Stimulated activated CD4-positive, alpha-beta T cell treated with anti-CD3 and anti-CD28 coated beads, TNF-alpha, amount 100 ng/mL, for 48 hours (primary cell): ENCODE data around the gene PTPRM.

Experiments
- DNase-seq, 3 donors: peaks; one replicate each; pipeline ENCODE4 v3.0.0-alpha.2; 2020; ENCODE audit warnings: low read depth in 3 of 3

PTPRM gene

GRCh38 chr18:7898181-7898580, 331.1 kb downstream of the PTPRM start:
- DNase-seq: no peak

GRCh38 chr18:7899078-7899477, 332.0 kb downstream of the PTPRM start:
- no peak for DNase-seq

- DNase-seq: no peak
Observed at GRCh38 chr18:7900091-7900490, 333.0 kb downstream of the PTPRM start.

GRCh38 chr18:7901657-7902056, 334.5 kb downstream of the PTPRM start:
- DNase-seq: no peak

GRCh38 chr18:7902399-7902839, 335.3 kb downstream of the PTPRM start:
- no peak for DNase-seq

- no peak for DNase-seq
Observed at GRCh38 chr18:7904529-7904928, 337.4 kb downstream of the PTPRM start.

GRCh38 chr18:7908681-7909299, 341.7 kb downstream of the PTPRM start:
- DNase-seq: no peak

- DNase-seq: no peak
Observed at GRCh38 chr18:7914834-7915670, 347.9 kb downstream of the PTPRM start.

- no peak for DNase-seq
Observed at GRCh38 chr18:7918701-7919100, 351.6 kb downstream of the PTPRM start.

GRCh38 chr18:7919565-7919964, 352.4 kb downstream of the PTPRM start:
- no peak for DNase-seq

GRCh38 chr18:7921938-7922587, 354.9 kb downstream of the PTPRM start:
- no peak for DNase-seq

GRCh38 chr18:7923105-7923504, 356.0 kb downstream of the PTPRM start:
- no peak for DNase-seq

- DNase-seq: no peak
Observed at GRCh38 chr18:7924616-7925015, 357.5 kb downstream of the PTPRM start.

GRCh38 chr18:7926526-7926925, 359.4 kb downstream of the PTPRM start:
- DNase-seq: no peak

- DNase-seq: no peak
Observed at GRCh38 chr18:7927119-7927518, 360.0 kb downstream of the PTPRM start.

GRCh38 chr18:7931763-7932162, 364.6 kb downstream of the PTPRM start:
- no peak for DNase-seq

GRCh38 chr18:7937268-7937667, 370.2 kb downstream of the PTPRM start:
- DNase-seq: no peak

GRCh38 chr18:7939521-7939920, 372.4 kb downstream of the PTPRM start:
- DNase-seq: no peak

GRCh38 chr18:7940379-7940778, 373.3 kb downstream of the PTPRM start:
- no peak for DNase-seq

GRCh38 chr18:7940971-7941370, 373.9 kb downstream of the PTPRM start:
- DNase-seq: no peak

- no peak for DNase-seq
Observed at GRCh38 chr18:7941533-7941932, 374.4 kb downstream of the PTPRM start.

GRCh38 chr18:7945882-7946281, 378.8 kb downstream of the PTPRM start:
- DNase-seq: no peak
